HepG2 (cell line): Measurements from ENCODE around the gene ZNF653. TPM values are rescaled to one million over a fixed set of nuclear protein-coding genes. Genes with fewer than 3 reads are reported as not detected.

Source experiments
- AKAP8 ChIP-seq: sonication (generic); formaldehyde crosslinking; IDR thresholded peaks from 2 replicates; pipeline ENCODE4 v1.5.1; 2020; ENCODE audit warnings: mild to moderate bottlenecking, missing genetic modification reagents
- ARHGAP35 ChIP-seq: sonication (generic); formaldehyde crosslinking; IDR thresholded peaks from 2 replicates; pipeline ENCODE4 v1.9.0; 2022; ENCODE audit warnings: mild to moderate bottlenecking, inconsistent platforms, moderate library complexity, missing genetic modification reagents, borderline replicate concordance
- CEBPG ChIP-seq: IDR thresholded peaks from 2 replicates; pipeline ENCODE4 v1.6.1; 2016
- FOXO1 ChIP-seq: sonication (generic); formaldehyde crosslinking; IDR thresholded peaks from 2 replicates; pipeline ENCODE4 v1.4.0; 2020; ENCODE audit warnings: missing genetic modification reagents
- RBM39 ChIP-seq: fragments of 200-400 bp; formaldehyde crosslinking; IDR thresholded peaks from one replicate; pipeline ENCODE4 v1.6.1; 2018; ENCODE audit warnings: antibody characterized with exemption, mild to moderate bottlenecking, low read depth, low read length; ENCODE audit not compliant: poor library complexity, severe bottlenecking
- YY1 ChIP-seq: IDR thresholded peaks from 2 replicates; pipeline ENCODE4 v1.6.1; 2011; ENCODE audit warnings: low read length, low read depth, moderate library complexity, mild to moderate bottlenecking; ENCODE audit not compliant: insufficient read depth, insufficient replicate concordance
- ZFP36L1 ChIP-seq: sonication (generic); formaldehyde crosslinking; IDR thresholded peaks from 2 replicates; pipeline ENCODE4 v1.8.0; 2022; ENCODE audit warnings: mild to moderate bottlenecking, missing genetic modification reagents, moderate library complexity
- ZIK1 ChIP-seq: sonication (generic); formaldehyde crosslinking; IDR thresholded peaks from 2 replicates; pipeline ENCODE4 v1.5.0; 2020; ENCODE audit warnings: mild to moderate bottlenecking, low read depth, missing genetic modification reagents, borderline replicate concordance
- ZNF331 ChIP-seq: sonication (generic); formaldehyde crosslinking; IDR thresholded peaks from 2 replicates; pipeline ENCODE4 v1.4.0; 2020; ENCODE audit warnings: missing genetic modification reagents
- ZNF335 ChIP-seq: sonication (generic); formaldehyde crosslinking; IDR thresholded peaks from 2 replicates; pipeline ENCODE4 v1.4.0; 2020; ENCODE audit warnings: missing genetic modification reagents
- ZNF781 ChIP-seq: sonication (generic); formaldehyde crosslinking; IDR thresholded peaks from 2 replicates; pipeline ENCODE4 v1.5.1; 2020; ENCODE audit warnings: borderline replicate concordance, mild to moderate bottlenecking, missing genetic modification reagents; ENCODE audit errors: not compliant biosample characterization
- polyA plus RNA-seq, 8 experiments: library from polyadenylated mRNA; depleted of rRNA in 3 of 8; stranded (reverse) in 7 of 8; unstranded in 1 of 8; fragments of >200 nt; fragmentation: Illumina TruSeq in 4 of 8; extraction: Trizol in 4 of 8; gene quantifications; 2 replicates each; pipeline versions ENCODE4 v1.2.1 to v1.2.3, GENCODE V29; 2011 to 2016; ENCODE audit warnings: low read depth in 4 of 8, missing spikeins in 1 of 8, mixed read lengths in 1 of 8; ENCODE audit not compliant: insufficient read depth in 1 of 8
- total RNA-seq, 5 experiments: library from RNA; depleted of rRNA; stranded (reverse); fragments of >200 nt; fragmentation: Illumina TruSeq; extraction: Trizol; gene quantifications; 2 replicates each; pipeline ENCODE4 v1.2.3, GENCODE V29; 2016; ENCODE audit warnings: low read depth in 1 of 5
- TF ChIP-seq, protein P1 (sequence below), 2 experiments: fragments of 450-650 bp in 1 of 2; sonication (generic) in 1 of 2; formaldehyde crosslinking in 1 of 2; IDR thresholded peaks; 2 replicates each; pipeline versions ENCODE4 v1.6.1 to v1.8.0; 2016 to 2022; ENCODE audit warnings: antibody characterized with exemption in 1 of 2, mild to moderate bottlenecking in 1 of 2, missing genetic modification reagents in 1 of 2
- TF ChIP-seq, protein P2 (sequence below): sonication (generic); formaldehyde crosslinking; IDR thresholded peaks from 2 replicates; pipeline ENCODE4 v1.9.0; 2021; ENCODE audit warnings: missing genetic modification reagents, borderline replicate concordance
- TF ChIP-seq, protein P3 (sequence below): sonication (generic); formaldehyde crosslinking; IDR thresholded peaks from 2 replicates; pipeline ENCODE4 v1.4.0; 2020; ENCODE audit warnings: missing genetic modification reagents, borderline replicate concordance

ZNF653 gene
- total and polyA plus RNA-seq, 2 of the 13 experiments (the other 11 are each of a cell fraction or from before 2014, with no cell fraction given) = 4.7 to 7.1 TPM

DNA sequence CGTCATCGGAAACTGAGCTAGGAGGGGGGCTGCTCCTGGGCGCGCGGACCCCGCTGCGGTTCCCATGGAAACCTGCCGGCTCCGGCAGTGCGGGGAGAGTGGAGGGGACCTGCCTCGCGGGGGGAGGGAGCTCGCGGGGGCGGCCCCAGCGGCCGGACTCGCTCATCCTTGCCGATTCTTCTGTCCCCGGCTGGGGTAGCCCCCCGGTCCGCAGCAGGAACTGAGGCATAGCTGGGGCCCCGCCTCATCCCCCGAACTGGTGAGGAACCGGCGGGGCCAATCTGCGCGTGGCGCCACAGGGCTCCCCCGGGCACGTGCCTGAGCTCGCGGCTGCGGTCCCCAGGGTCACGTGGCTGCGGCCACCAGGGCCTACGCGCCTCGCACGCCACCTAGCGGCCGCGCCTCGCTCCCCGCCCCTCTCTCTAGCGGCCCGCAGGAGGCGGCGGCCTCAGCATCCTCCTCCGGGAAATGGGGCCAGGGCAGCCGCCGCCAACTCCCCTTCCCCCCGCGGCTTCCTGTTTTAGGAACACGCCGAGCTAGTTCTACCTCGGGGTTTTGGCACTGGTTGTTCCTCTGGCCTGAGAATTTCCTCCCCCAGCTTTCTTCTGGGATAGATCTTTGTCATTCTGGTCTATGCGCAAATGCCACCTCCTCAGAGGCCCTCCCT, 23.1 kb downstream of the ZNF653 start (continued):
- peak; percentile 26; the same call in 1 of the 2 replicates for TF ChIP-seq CEBPG
- no peak for TF ChIP-seq ZNF781 (CRISPR knock-in tag)
- TF ChIP-seq FOXO1 (CRISPR knock-in tag) = peak; percentile 40
- TF ChIP-seq YY1 = peak; percentile 50
- no peak for TF ChIP-seq ZNF335 (CRISPR knock-in tag)
- TF ChIP-seq, protein P1, sequence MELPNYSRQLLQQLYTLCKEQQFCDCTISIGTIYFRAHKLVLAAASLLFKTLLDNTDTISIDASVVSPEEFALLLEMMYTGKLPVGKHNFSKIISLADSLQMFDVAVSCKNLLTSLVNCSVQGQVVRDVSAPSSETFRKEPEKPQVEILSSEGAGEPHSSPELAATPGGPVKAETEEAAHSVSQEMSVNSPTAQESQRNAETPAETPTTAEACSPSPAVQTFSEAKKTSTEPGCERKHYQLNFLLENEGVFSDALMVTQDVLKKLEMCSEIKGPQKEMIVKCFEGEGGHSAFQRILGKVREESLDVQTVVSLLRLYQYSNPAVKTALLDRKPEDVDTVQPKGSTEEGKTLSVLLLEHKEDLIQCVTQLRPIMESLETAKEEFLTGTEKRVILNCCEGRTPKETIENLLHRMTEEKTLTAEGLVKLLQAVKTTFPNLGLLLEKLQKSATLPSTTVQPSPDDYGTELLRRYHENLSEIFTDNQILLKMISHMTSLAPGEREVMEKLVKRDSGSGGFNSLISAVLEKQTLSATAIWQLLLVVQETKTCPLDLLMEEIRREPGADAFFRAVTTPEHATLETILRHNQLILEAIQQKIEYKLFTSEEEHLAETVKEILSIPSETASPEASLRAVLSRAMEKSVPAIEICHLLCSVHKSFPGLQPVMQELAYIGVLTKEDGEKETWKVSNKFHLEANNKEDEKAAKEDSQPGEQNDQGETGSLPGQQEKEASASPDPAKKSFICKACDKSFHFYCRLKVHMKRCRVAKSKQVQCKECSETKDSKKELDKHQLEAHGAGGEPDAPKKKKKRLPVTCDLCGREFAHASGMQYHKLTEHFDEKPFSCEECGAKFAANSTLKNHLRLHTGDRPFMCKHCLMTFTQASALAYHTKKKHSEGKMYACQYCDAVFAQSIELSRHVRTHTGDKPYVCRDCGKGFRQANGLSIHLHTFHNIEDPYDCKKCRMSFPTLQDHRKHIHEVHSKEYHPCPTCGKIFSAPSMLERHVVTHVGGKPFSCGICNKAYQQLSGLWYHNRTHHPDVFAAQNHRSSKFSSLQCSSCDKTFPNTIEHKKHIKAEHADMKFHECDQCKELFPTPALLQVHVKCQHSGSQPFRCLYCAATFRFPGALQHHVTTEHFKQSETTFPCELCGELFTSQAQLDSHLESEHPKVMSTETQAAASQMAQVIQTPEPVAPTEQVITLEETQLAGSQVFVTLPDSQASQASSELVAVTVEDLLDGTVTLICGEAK (IDR thresholded peaks at IDR 0.05) = no peak
- TF ChIP-seq, protein P1 (CRISPR knock-in tag; IDR thresholded peaks at IDR 0.05) = no peak; the same call in 1 of the 2 replicates
- peak; percentile 83 for TF ChIP-seq AKAP8 (CRISPR knock-in tag)
- peak; percentile 77; the same call in 1 of the 2 replicates for TF ChIP-seq ZIK1 (CRISPR knock-in tag)
- peak; percentile 27 for TF ChIP-seq RBM39
- TF ChIP-seq ZFP36L1 (CRISPR knock-in tag) = 0 out of 2 replicates have a peak, but pooled peaks have one; percentile 26
- peak; percentile 48; the same call in 1 of the 2 replicates for TF ChIP-seq ARHGAP35 (CRISPR knock-in tag)
- TF ChIP-seq, protein P2, sequence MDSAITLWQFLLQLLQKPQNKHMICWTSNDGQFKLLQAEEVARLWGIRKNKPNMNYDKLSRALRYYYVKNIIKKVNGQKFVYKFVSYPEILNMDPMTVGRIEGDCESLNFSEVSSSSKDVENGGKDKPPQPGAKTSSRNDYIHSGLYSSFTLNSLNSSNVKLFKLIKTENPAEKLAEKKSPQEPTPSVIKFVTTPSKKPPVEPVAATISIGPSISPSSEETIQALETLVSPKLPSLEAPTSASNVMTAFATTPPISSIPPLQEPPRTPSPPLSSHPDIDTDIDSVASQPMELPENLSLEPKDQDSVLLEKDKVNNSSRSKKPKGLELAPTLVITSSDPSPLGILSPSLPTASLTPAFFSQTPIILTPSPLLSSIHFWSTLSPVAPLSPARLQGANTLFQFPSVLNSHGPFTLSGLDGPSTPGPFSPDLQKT = no peak
- TF ChIP-seq, protein P3, sequence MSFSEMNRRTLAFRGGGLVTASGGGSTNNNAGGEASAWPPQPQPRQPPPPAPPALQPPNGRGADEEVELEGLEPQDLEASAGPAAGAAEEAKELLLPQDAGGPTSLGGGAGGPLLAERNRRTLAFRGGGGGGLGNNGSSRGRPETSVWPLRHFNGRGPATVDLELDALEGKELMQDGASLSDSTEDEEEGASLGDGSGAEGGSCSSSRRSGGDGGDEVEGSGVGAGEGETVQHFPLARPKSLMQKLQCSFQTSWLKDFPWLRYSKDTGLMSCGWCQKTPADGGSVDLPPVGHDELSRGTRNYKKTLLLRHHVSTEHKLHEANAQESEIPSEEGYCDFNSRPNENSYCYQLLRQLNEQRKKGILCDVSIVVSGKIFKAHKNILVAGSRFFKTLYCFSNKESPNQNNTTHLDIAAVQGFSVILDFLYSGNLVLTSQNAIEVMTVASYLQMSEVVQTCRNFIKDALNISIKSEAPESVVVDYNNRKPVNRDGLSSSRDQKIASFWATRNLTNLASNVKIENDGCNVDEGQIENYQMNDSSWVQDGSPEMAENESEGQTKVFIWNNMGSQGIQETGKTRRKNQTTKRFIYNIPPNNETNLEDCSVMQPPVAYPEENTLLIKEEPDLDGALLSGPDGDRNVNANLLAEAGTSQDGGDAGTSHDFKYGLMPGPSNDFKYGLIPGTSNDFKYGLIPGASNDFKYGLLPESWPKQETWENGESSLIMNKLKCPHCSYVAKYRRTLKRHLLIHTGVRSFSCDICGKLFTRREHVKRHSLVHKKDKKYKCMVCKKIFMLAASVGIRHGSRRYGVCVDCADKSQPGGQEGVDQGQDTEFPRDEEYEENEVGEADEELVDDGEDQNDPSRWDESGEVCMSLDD (CRISPR knock-in tag) = peak; percentile 68; the same call in 1 of the 2 replicates
- TF ChIP-seq ZNF331 (CRISPR knock-in tag) = peak; percentile 82
